ENCODE measurements around the gene NREP. TPM values are rescaled to one million over a fixed set of nuclear protein-coding genes. Genes with fewer than 3 reads are reported as not detected.
A peak's percentile ranks its signal among the peaks of the same experiment; 100 is the strongest.

Gene NREP
- total RNA-seq, 1 experiment from 2014 or later: 163 TPM

- Histone ChIP-seq H2AFZ (ENCODE audit: low read length) (no peak overlapping the region), H2BK12ac (ENCODE audit: insufficient read length, low read depth, low read length) (no peak overlapping the region), H4K8ac (replicated peaks; ENCODE audit: insufficient read length, low read depth, low read length) (no peak overlapping the region), H3K56ac (ENCODE audit: insufficient read length, low read depth, low read length) (no peak overlapping the region), H3K4ac (ENCODE audit: low read depth, low read length) (no peak overlapping the region), H3K9ac (ENCODE audit: extremely low read depth, insufficient read length, low read length) (no peak overlapping the region), H2BK20ac (ENCODE audit: low read depth, low read length, poor library complexity, severe bottlenecking) (no peak overlapping the region), H3K79me2 (ENCODE audit: insufficient read depth, low read length) (no peaks in the 10 kb centered on the region), H3K4me1 (ENCODE audit: insufficient read depth, low read length) (no peaks in the 10 kb centered on the region), H3T11ph (ENCODE audit: low read length) (no peak overlapping the region), H3K79me1 (ENCODE audit: insufficient read depth, low read depth, low read length, poor library complexity, severe bottlenecking) (no peaks in the 10 kb centered on the region), H2BK120ac (ENCODE audit: low read depth, low read length, poor library complexity, severe bottlenecking) (no peak overlapping the region), H3K14ac (ENCODE audit: insufficient read depth, low read length) (no peak overlapping the region), H4K91ac (ENCODE audit: insufficient read length, low read depth, low read length) (no peak overlapping the region), H3K18ac (ENCODE audit: insufficient read length, low read depth, low read length) (no peak overlapping the region), H4K5ac (ENCODE audit: insufficient read length, low read depth, low read length) (no peak overlapping the region), H2BK5ac (ENCODE audit: insufficient read length, low read length) (no peak overlapping the region), H3K23me2 (ENCODE audit: insufficient read length, low read depth, low read length, poor library complexity, severe bottlenecking) (no peaks in the 10 kb centered on the region), H3K9me3 (ENCODE audit: control insufficient read depth, low read depth, low read length) (no peaks in the 10 kb centered on the region), H3K27ac (ENCODE audit: insufficient read length, low read depth, low read length) (no peak overlapping the region), H3K27me3 (ENCODE audit: insufficient read depth, low read length) (no peaks in the 10 kb centered on the region), H3K4me2 (ENCODE audit: insufficient read depth, insufficient read length, low read length) (no peak overlapping the region), H2AK5ac (ENCODE audit: insufficient read length, low read length) (no peak overlapping the region), H2BK15ac (ENCODE audit: low read depth, low read length) (no peak overlapping the region), H3K23ac (ENCODE audit: insufficient read length, low read depth, low read length) (no peak overlapping the region), H4K20me1 (ENCODE audit: control insufficient read depth, insufficient read depth, insufficient read length) (no peaks in the 10 kb centered on the region)
- Mint-ChIP-seq H3K4me1 (peaks cover 15 to 18% of the 10 kb centered on the region in 2 experiments), H3K27ac (no peak overlapping the region), H3K4me3 (no peak overlapping the region; a peak in 1 of 5 replicates), H3K9me3 (no peaks in the 10 kb centered on the region; a peak in 1 of 5 replicates), H3K27me3 (ENCODE audit: low read depth) (no peaks in the 10 kb centered on the region), H3K36me3 (ENCODE audit: insufficient read depth in 1 of 3, low read depth in 3 of 3) (no peaks in the 10 kb centered on the region)
- no peak for DNase-seq
- peak; percentile 35; the same call in 1 of the 3 replicates for TF ChIP-seq CTCF (conservative IDR thresholded peaks at IDR 0.05)
Measured at GRCh38 chr5:111764019-111764418, 7.0 kb upstream of the NREP start.
